GM12878 (cell line): ENCODE measurements around the gene ADAMTS2. TPM values are rescaled to one million over a fixed set of nuclear protein-coding genes. Genes with fewer than 3 reads are reported as not detected.

Source experiments
- ATAC-seq: fragments of 200-7000 bp; cut with Tn5 transposase; 3 replicates; pipeline ENCODE4 v1.9.1; 2020; ENCODE audit warnings: mild to moderate bottlenecking, moderate library complexity
- BruUV-seq: library from RNA; stranded (reverse); fragments of 400-500 nt; replicated peaks from 2 replicates; lab custom pipeline; 2021; lab: Mats Ljungman, UMichigan
- CTCF ChIA-PET: fragments of 300-600 bp; sonication (Branson Sonifier 250); formaldehyde crosslinking; extraction: SDS; loops from one replicate; lab custom pipeline; 2021; ENCODE audit warnings: inconsistent platforms; lab: Yijun Ruan, JAX
- POLR2A ChIA-PET: fragments of 350-600 bp; formaldehyde crosslinking; extraction: SDS; loops from one replicate; lab custom pipeline; 2021; ENCODE audit warnings: inconsistent platforms; lab: Charles Lee
- RAD21 ChIA-PET: fragments of 300-600 bp; sonication (Branson Sonifier 250); formaldehyde crosslinking; loops from one replicate; lab custom pipeline; 2023; ENCODE audit warnings: antibody characterized with exemption; ENCODE audit not compliant: unreplicated experiment; lab: Charles Lee
- SMC1A ChIA-PET: fragments of 300-600 bp; sonication (Branson Sonifier 250); formaldehyde crosslinking; loops from one replicate; lab custom pipeline; 2023; ENCODE audit not compliant: unreplicated experiment, uncharacterized antibody; lab: Charles Lee
- DNase-seq: peaks from one replicate; pipeline ENCODE4 v3.0.0-alpha.2; 2011; ENCODE audit warnings: low read depth, low spot score
- FAIRE-seq: peaks from 3 replicates; lab custom pipeline; 2011; peaks lifted over from hg19 to GRCh38; lab: Jason Lieb, UNC
- H2AFZ ChIP-seq: 2 replicates; pipeline ENCODE4 v1.6.0; 2011; ENCODE audit warnings: low read depth, low read length, control low read depth; ENCODE audit not compliant: control insufficient read depth
- H3K27ac ChIP-seq: 2 replicates; pipeline ENCODE4 v1.5.1; 2011; ENCODE audit warnings: control low read depth; ENCODE audit not compliant: control insufficient read depth, insufficient read depth
- H3K27me3 ChIP-seq, 2 experiments: replicated peaks in 1 of 2; 2 replicates each; pipeline versions ENCODE4 v1.6.0 to v1.6.1; 2011; ENCODE audit warnings: low read length in 1 of 2; ENCODE audit not compliant: control insufficient read depth in 2 of 2, insufficient read depth in 2 of 2
- H3K36me3 ChIP-seq, 2 experiments: 2 replicates each; pipeline ENCODE4 v1.5.1; 2011; ENCODE audit warnings: low read length in 1 of 2; ENCODE audit not compliant: control insufficient read depth in 2 of 2, insufficient read depth in 2 of 2
- H3K4me1 ChIP-seq: 2 replicates; pipeline ENCODE4 v1.6.1; 2011; ENCODE audit warnings: mild to moderate bottlenecking, low read length, moderate library complexity, mixed read lengths; ENCODE audit not compliant: control insufficient read depth, insufficient read depth
- H3K4me2 ChIP-seq: 2 replicates; pipeline ENCODE4 v1.6.0; 2011; ENCODE audit warnings: control low read depth; ENCODE audit not compliant: control insufficient read depth, insufficient read depth
- H3K4me3 ChIP-seq: fragments of 200-600 bp; sonication (generic); 2 replicates; pipeline ENCODE4 v1.5.1; 2016
- H3K79me2 ChIP-seq: 2 replicates; pipeline ENCODE4 v1.6.0; 2011; ENCODE audit warnings: low read length; ENCODE audit not compliant: control insufficient read depth, insufficient read depth
- H3K9ac ChIP-seq: 2 replicates; pipeline ENCODE4 v1.8.0; 2011; ENCODE audit warnings: low read length, control low read depth, mixed read lengths; ENCODE audit not compliant: control insufficient read depth, insufficient read depth
- H3K9me3 ChIP-seq: replicated peaks from 3 replicates; pipeline ENCODE4 v1.5.1; 2011; ENCODE audit warnings: mild to moderate bottlenecking, low read length; ENCODE audit not compliant: control insufficient read depth, insufficient read depth
- H4K20me1 ChIP-seq: 2 replicates; pipeline ENCODE4 v1.6.0; 2011; ENCODE audit not compliant: control insufficient read depth, insufficient read depth
- ASH2L ChIP-seq: fragments of 300-600, 200-600 bp; sonication (generic); IDR thresholded peaks from 2 replicates; pipeline ENCODE4 v1.6.1; 2017; ENCODE audit warnings: low read depth, mild to moderate bottlenecking, borderline replicate concordance
- CEBPB ChIP-seq, 2 experiments: fragments of 150-350 bp in 1 of 2; IDR thresholded peaks; 2 replicates each; pipeline ENCODE4 v1.6.1; 2012 to 2014; ENCODE audit warnings: low read depth in 2 of 2, low read length in 2 of 2, borderline replicate concordance in 1 of 2, inconsistent platforms in 1 of 2
- CHD4 ChIP-seq: fragments of 200-600 bp; sonication (generic); IDR thresholded peaks from 2 replicates; pipeline ENCODE4 v1.6.1; 2016; ENCODE audit warnings: mild to moderate bottlenecking
- DPF2 ChIP-seq: fragments of 450-650 bp; IDR thresholded peaks from 2 replicates; pipeline ENCODE4 v1.6.1; 2017; ENCODE audit warnings: mild to moderate bottlenecking
- FOXM1 ChIP-seq: IDR thresholded peaks from 2 replicates; pipeline ENCODE4 v1.6.1; 2012; ENCODE audit warnings: low read depth, mild to moderate bottlenecking, inconsistent platforms, low read length, moderate library complexity
- GATAD2B ChIP-seq: fragments of 450-650 bp; conservative IDR thresholded peaks from 2 replicates; pipeline ENCODE4 v1.6.1; 2017; ENCODE audit warnings: low read depth, mild to moderate bottlenecking, moderate library complexity
- JUND ChIP-seq: IDR thresholded peaks from 2 replicates; pipeline ENCODE4 v1.6.1; 2012; ENCODE audit warnings: low read depth, mild to moderate bottlenecking, low read length, improper control_type of control experiment, moderate library complexity
- MEF2B ChIP-seq: fragments of 450-650 bp; IDR thresholded peaks from 2 replicates; pipeline ENCODE4 v1.6.1; 2018; ENCODE audit warnings: mild to moderate bottlenecking, moderate library complexity; ENCODE audit not compliant: partially characterized antibody, poor library complexity, severe bottlenecking
- PAX5 ChIP-seq: IDR thresholded peaks from 2 replicates; pipeline ENCODE4 v1.6.1; 2011; ENCODE audit warnings: low read depth, low read length, borderline replicate concordance
- SMAD5 ChIP-seq: IDR thresholded peaks from 2 replicates; pipeline ENCODE4 v1.6.1; 2016; ENCODE audit warnings: antibody characterized with exemption, low read depth
- TAF1 ChIP-seq: IDR thresholded peaks from 2 replicates; pipeline ENCODE4 v1.6.1; 2011; ENCODE audit warnings: mild to moderate bottlenecking, low read depth, low read length, borderline replicate concordance
- TCF12 ChIP-seq: IDR thresholded peaks from 2 replicates; pipeline ENCODE4 v1.6.1; 2011; ENCODE audit warnings: low read depth, mild to moderate bottlenecking, low read length
- TCF3 ChIP-seq: IDR thresholded peaks from 2 replicates; pipeline ENCODE4 v1.6.1; 2012; ENCODE audit warnings: low read depth, mild to moderate bottlenecking, low read length, borderline replicate concordance; ENCODE audit not compliant: insufficient read depth
- ZNF217 ChIP-seq: fragments of 450-650 bp; IDR thresholded peaks from 2 replicates; pipeline ENCODE4 v1.6.1; 2017; ENCODE audit warnings: antibody characterized with exemption, mild to moderate bottlenecking
- ZSCAN29 ChIP-seq: fragments of 450-650 bp; IDR thresholded peaks from 2 replicates; pipeline ENCODE4 v1.6.1; 2017; ENCODE audit warnings: mild to moderate bottlenecking, moderate library complexity
- WGBS: methylation state at CpG from one replicate; pipeline ENCODE4 v1.1.6; 2016; ENCODE audit warnings: low lambda C conversion rate; ENCODE audit not compliant: insufficient replicate concordance, insufficient coverage; ENCODE audit errors: missing lambda C conversion rate; 5-methylcytosine and 5-hydroxymethylcytosine counted together
- in situ Hi-C: fragments of 300-500 bp; cut with MboI; formaldehyde crosslinking; loops from 9 replicates; pipeline ENCODE4 v1.14.3; 2018; ENCODE audit warnings: mixed read lengths
- intact Hi-C: fragments of 100-400 bp; cut with micrococcal nuclease; formaldehyde crosslinking; loops from one replicate; pipeline ENCODE4 v1.14.2; 2022; ENCODE audit not compliant: unreplicated experiment
- polyA plus RNA-seq, 11 experiments: library from polyadenylated mRNA; depleted of rRNA in 4 of 11; unstranded in 6 of 11; stranded (reverse) in 5 of 11; fragments of >200 nt; fragmentation: Nextera tagmentation in 4 of 11; fragmentation: Illumina TruSeq in 1 of 11; extraction: Ambion mirVana in 4 of 11; extraction: Trizol in 1 of 11; gene quantifications; 1 replicate in 1 of 11; 2 replicates in 10 of 11; pipeline versions ENCODE4 v1.2.1 to v1.2.3, GENCODE V29; 2011 to 2016; ENCODE audit warnings: inconsistent platforms in 2 of 11, missing spikeins in 2 of 11, low read depth in 1 of 11
- total RNA-seq, 4 experiments: library from RNA; depleted of rRNA in 3 of 4; stranded (reverse); fragments of >200 nt in 3 of 4; fragmentation: Illumina TruSeq in 1 of 4; extraction: Trizol in 1 of 4; gene quantifications; 2 replicates each; pipeline versions ENCODE4 v1.2.1 to v1.2.3, GENCODE V29; 2013 to 2021
- TF ChIP-seq, protein P1 (sequence below): fragments of 450-650 bp; IDR thresholded peaks from 2 replicates; pipeline ENCODE4 v1.6.1; 2017; ENCODE audit warnings: borderline replicate concordance

The ADAMTS2 gene
- total and polyA plus RNA-seq, 10 of the 15 experiments (the other 5 are each of a cell fraction or from before 2014, with no cell fraction given), result 0.03 to 0.05 TPM; not detected in 8

GRCh38 chr5:179240561-179240960 is 104.7 kb downstream of the ADAMTS2 start (continued):
- no peak for TF ChIP-seq CEBPB (IDR thresholded peaks at IDR 0.05; ENCODE audit: borderline replicate concordance in 1 of 2, low read depth in 2 of 2, low read length in 2 of 2)
- no peak for TF ChIP-seq TCF3
- no peak for TF ChIP-seq MEF2B
- no peak for TF ChIP-seq JUND
- TF ChIP-seq FOXM1, result no peak
- TF ChIP-seq DPF2, result no peak
- TF ChIP-seq ZSCAN29, result no peak
- TF ChIP-seq SMAD5, result no peak

DNA sequence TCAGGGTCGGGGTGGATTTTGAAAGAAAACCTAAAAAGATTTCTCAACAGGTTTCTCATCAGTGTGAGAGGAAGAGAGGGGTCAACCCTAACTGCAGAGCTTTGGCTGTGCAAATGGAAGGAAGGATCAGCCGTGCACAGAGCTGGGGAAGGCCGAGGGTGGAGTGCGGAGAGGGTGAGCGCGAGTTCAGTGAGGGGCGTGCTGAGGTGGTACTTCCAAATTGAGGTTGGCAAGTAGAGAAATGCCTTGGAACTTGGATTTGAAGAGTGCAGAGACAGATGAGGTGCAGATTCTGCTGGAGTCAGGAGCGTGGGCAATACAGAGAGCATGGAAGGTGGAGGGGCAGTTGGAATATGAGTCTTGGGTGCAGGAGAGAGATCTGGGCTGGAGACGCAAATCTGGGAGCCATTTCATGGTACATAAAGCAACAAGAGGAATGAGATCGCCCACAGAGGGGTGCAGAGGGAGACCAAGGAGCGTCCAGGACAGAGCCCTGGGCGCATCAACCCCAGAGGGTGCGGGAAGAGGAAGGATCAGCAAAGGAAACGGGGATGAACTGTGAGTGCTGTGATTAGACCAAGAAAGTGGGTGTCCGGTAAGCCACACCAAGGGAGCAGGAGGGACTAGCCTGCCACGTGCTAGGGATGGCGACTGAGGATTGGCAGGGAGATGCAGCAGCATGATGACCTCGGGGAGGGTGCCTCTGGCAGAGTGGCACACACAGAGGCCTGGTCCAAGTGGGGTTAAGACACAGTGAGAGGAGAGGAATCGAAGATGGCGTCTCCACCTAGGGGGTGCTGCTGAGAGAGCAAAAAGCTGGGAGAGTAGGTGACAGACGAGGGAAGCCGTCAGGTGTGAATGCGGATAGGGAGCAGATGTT is 105.8 kb downstream of the ADAMTS2 start:
- no peak overlapping the region for H3K4me3 ChIP-seq
- H3K27me3 ChIP-seq, result no peaks in the 10 kb centered on the region
- no peak overlapping the region for H3K9ac ChIP-seq
- POLR2A ChIA-PET, result no interaction called here
- no peak overlapping the region for H3K4me2 ChIP-seq
- SMC1A ChIA-PET, result no interaction called here
- no TSS peak for BruUV-seq
- TF ChIP-seq GATAD2B (no peak), PAX5 (no peak), ASH2L (no peak), CHD4 (no peak), TCF12 (no peak), ZNF217 (no peak), TAF1 (no peak)
- TF ChIP-seq, protein P1, sequence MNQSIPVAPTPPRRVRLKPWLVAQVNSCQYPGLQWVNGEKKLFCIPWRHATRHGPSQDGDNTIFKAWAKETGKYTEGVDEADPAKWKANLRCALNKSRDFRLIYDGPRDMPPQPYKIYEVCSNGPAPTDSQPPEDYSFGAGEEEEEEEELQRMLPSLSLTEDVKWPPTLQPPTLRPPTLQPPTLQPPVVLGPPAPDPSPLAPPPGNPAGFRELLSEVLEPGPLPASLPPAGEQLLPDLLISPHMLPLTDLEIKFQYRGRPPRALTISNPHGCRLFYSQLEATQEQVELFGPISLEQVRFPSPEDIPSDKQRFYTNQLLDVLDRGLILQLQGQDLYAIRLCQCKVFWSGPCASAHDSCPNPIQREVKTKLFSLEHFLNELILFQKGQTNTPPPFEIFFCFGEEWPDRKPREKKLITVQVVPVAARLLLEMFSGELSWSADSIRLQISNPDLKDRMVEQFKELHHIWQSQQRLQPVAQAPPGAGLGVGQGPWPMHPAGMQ, result no peak
- WGBS, result 57% methylated on average over 23 of the region's 23 CpGs
- no peaks in the 10 kb centered on the region for H3K4me1 ChIP-seq
- ATAC-seq, result no peak
- RAD21 ChIA-PET, result no interaction called here
- FAIRE-seq, result no peak
- no peak overlapping the region for H3K27ac ChIP-seq
- no peak for DNase-seq
- H4K20me1 ChIP-seq, result no peaks in the 10 kb centered on the region
- no peaks in the 10 kb centered on the region for H3K36me3 ChIP-seq
- in situ Hi-C loops (no loop called here), intact Hi-C loops (no loop called here)
- no peaks in the 10 kb centered on the region for H3K79me2 ChIP-seq
- no peak overlapping the region for H2AFZ ChIP-seq
- CTCF ChIA-PET, result no interaction called here
- peaks cover 1% of the 10 kb centered on the region; the same call in 1 of the 3 replicates for H3K9me3 ChIP-seq
